GM19467 (cell line): ENCODE measurements around the gene RIT1.
"Not testable (repeated sequence)": the region's sequence is repeated elsewhere in the genome, so short reads cannot be mapped to it uniquely, and the experiment has no call there.

Source experiments
- ATAC-seq: cut with Tn5 transposase; IDR thresholded peaks from one replicate; pipeline ENCODE4 v1.9.1; 2021; ENCODE audit warnings: mild to moderate bottlenecking, moderate library complexity; ENCODE audit not compliant: unreplicated experiment

Gene RIT1

DNA sequence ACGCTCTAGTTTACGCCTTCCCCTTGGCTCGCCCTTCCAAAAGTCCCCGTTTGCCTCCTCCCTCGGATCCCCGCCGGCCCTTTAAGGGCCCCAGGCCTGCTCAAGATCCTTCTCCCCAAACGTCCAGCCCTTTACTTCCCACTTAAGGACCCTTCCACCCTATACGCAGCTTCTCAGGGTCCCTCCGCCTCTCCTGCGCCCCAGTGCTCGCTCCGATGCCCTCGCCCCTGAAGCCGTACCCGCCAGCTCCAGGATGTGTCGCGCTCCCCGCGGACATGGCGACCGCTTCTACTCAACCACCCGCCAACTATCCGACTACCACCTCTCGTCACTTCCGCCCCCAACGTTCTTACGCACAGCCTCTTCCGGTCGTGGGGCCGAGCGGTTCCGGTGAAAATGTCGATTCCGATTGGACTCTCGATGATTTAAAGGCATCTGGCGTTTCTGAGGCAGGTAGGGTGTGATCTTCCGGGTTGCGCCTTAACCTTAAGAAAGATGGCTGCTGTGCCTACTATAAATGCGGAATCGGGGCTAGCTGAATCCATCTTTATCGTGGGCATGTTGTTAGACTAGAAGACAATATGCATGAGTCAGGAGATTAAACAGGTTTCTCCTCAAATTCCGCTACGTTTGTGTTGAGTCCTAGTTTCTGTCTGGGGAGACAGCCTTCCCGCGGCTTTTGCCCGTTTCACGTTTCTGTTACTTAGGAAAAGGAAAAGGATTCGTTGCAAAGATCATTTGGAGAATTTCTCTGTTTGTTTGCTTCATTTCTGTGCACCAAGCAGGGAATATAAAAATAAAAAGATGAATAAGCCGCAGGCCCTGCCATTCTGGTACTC, 23.2 kb upstream of the RIT1 start, which contains the start of gene KHDC4:
TSS of gene KHDC4 (minus strand) at position 317 of the 839 bp plus-strand sequence. CDS start at position 277, 40 bp downstream.
- ATAC-seq, result peak; percentile 83

DNA sequence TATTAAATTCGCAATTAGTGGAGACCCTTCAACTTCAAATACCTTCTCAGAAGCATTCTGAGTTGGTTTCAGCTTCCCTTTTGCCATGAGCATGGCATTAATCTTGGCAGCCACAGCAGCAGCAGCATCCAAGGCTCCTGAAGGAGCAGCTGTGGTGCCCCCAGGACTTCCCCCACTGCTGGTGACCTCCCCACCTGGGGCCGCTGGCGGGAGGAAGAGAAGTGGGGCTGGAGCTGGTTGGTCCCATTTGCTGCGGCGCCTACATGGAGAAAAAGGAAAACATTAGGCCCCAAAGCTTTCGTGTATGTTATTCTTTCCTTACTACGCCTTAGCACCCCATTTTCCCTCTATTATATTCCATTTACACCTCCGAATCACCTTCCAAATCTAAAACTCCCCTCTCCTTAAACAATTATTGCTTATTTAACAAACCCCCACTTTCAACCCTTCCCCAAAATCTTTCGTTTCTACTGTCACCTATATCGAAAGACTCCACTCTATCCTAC, 22.5 kb upstream of the RIT1 start:
- ATAC-seq, result no peak

DNA sequence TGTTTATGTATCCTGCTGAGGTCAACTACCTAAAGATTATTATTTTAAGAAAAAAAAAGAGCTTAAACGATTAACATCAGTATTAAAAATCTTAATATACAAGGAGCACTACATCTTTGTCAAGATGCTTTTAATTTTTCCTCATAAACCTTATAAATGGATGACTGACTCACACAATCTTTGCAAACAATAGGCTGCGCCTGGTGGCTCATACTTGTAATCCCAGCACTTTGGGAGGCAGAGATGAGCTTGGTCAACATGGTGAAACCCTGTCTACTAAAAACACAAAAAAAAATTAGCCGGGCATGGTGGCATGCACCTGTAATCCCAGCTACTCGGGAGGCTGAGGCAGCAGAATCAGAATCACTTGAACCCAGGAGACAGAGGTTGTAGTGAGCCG, 21.3 kb upstream of the RIT1 start:
- ATAC-seq, result no peak

DNA sequence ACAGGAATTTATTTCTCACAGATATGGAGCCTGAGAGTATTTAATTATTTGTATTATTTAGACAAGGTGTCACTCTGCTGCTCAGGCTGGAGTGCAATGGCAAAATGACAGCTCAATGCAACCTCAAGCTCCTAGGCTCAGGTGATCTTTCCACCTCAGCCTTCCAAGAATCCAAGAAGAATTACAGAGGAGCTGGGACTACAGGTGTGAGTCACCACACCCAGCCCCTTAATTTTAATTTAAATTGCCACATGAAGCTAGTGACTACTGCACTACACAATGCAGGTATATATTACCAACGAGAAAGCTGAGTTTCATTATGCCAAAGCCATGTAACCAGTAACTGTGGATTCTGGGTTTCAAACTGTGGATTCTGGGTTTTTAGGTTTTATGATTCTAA, 20.9 kb upstream of the RIT1 start:
- ATAC-seq, result no peak

DNA sequence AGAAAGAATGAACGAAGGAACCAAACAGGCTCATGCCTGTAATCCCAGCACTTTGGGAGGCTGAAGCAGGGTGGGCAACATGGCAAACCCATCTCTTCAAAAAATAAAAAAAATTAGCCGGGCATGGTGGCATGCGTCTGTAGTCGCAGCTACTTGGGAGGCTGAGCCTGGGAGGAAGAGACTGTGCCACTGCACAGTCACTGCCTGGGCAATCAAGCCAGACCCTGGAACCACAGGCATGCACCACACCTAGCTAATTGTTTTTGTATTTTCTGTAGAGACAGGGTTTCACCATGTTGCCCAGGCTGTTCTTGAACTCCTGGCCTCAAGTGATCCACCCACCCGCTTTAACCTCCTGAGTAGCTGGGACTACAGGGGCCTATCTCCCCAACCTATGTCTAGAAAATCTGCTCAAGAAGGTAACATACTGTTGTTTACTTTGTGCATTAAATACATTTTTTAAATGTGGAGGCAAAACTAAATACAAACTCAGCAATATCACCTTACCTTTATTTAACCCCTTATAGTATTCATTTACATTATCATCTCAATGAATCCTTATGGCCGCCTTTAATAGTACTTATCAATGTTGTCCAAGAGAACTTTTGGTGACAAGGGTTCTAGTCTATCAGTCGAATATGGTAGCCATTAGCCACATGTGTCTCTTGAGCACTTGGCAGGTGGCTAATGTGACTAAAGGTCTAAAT, 20.3 kb upstream of the RIT1 start:
- ATAC-seq, result no peak

DNA sequence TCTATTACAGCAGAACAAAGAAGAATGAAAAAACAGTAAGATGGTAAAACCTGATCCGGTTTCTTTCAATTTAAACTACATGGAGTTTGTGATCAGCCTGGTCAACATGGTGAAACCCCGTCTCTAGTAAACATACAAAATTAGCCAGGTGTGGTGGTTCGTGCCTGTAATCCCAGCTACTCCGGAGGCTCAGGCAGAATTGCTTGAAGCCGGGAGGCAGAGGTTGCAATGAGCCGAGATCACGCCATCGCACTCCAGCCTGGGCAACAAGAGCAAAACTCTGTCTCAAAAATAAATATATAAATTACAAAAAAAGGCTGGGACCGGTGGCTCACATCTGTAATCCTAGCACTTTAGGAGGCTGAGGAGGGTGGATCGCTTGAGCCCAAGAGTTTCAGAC, 19.6 kb upstream of the RIT1 start:
- ATAC-seq, result not testable (repeated sequence)

DNA sequence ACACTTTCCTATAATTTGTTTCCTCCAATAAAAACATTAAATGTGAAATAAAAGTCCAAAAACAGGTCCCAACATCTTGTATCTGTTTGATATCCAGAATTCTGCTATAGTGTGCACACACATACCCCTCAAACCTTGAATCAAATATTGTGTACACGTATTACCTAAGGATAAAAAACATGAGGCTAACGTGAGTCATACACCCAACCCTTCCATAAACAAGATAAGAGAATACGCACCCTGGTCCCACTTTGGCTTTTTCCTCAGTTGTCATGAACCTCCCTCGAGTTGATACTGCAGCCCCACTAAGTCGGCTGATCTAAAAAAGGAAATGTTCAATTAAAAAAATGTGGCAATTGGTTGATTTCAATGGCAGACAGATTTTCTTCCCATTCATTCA, 17.9 kb upstream of the RIT1 start:
- ATAC-seq, result no peak

DNA sequence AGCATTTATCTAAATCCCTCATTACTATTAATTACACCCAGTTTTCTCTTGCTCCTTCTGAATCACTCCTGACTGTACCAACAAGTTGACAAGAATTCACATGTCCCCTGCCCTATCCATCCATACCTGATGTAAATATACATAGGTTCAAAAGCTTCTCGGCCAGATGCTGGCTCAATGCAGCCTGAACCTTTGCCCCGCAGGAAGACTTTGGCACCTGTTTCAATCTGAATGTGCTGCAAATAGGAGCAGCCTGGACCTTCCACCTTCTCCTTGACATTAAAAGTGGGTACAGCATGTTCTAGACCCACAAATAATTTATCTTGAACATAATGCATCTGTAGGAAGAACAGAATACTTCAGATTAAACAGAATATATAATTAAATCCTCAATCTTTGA, 14.4 kb upstream of the RIT1 start:
- ATAC-seq, result no peak

DNA sequence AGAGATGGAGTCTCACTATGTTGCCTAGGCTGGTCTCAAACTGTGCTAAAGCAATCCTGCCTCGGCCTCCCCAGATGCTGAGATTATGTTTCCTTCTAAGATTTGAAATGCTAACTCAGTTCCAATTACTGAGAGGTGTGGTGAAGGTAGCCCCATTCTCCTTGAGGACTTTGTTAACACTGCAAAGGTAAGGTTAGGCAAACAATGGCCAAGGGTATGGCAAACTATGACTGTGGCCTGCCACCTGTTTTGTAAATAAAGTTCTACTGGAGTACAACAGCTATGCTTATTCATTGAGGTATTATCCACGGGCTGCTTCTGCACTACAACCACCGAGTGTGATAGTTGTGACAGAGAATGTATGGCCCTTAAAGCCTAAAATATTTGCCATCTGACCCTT, 9.6 kb upstream of the RIT1 start:
- no peak for ATAC-seq

DNA sequence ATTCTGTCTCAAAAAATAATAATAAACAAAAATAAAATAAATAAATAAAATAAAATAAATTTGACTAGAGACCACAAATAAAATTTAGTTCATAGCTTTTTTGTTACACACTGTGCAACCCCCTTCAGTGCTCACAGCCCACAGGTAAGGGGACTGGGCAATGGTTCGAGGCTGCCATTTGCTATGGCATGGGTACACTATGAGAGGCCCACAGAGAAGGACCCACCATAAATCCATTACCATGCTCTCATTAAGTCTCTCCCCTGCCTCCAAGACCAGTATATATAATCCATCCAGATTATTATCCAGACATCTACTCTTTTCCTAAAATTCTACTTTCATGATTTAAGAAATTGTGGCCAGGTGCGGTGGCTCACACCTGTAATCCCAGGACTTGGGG, 8.7 kb upstream of the RIT1 start:
- ATAC-seq, result no peak

DNA sequence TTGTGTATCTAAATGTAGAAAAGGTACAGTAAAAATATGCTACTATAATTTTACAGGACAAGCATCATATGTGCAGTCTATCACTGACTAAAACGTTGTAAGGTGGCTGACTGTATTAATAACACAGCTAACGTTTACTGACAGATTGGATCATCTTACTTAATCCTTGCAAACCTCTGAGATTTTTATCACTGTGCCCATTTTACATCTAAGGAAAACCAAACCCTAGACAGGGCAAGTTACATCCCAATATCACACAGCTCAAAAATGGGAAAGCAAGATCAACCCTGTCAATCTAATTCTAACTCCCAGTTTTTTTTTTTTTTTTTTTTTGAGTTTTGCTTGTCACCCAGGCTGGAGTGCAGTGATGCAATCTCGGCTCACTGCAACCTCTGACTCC, 7.5 kb upstream of the RIT1 start:
- no peak for ATAC-seq

DNA sequence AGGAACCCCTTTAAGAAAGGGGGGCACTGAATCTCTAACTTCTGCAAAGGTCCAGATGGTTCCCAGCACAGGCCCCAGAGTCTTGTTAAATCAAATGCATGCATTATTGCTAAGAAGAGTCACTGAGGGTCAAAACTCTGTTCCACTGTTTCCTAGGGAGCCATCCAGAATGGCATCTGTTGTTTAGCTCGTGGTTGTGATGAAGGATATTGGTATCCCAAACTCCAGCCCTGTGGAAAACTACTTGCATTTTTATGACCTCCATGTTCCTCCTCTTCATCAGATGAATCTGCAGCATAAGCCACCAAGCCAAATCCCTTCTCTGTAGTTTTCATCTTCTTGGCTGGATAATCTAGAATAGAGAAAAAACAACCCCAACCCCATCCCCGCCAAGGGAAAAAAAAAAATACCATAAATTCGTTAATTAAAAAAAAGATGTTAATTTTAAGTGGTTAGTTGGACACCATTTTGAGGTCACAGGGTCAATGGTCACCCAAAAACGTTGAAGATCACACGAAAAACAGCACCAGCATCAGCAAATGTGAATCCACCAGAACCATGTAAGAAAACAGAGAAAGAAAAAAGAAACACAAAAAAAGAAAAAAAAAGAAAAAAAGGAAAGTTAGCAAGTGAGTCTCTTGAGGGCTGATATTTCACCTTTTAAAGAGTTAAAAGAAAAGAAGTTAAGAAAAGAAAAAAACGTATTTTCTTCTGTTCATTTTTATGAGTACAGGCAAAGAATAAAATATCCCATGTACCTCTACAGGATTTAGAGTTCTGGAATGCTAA, 3.0 kb upstream of the RIT1 start:
- ATAC-seq, result no peak

DNA sequence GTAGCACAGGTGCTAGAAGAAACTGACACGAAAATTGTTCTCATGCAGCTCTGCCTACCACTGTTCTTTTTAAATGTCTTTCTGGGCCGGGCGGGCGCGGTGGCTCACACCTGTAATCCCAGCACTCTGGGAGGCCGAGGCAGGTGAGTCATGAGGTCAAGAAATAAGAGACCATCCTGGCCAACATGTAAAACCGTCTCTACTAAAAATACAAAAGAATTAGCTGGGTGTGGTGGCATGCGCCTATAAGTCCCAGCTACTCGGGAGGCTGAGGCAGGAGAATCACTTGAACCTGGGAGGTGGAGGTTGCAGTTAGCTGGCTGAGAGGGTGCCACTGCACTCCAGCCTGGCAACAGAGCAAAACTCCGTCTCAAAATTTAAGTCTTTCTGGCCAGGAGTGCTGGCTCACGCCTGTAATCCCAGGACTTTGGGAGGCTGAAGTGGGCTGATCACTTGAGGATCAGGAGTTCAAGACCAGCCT, 947 bp upstream of the RIT1 start:
- no peak for ATAC-seq

DNA sequence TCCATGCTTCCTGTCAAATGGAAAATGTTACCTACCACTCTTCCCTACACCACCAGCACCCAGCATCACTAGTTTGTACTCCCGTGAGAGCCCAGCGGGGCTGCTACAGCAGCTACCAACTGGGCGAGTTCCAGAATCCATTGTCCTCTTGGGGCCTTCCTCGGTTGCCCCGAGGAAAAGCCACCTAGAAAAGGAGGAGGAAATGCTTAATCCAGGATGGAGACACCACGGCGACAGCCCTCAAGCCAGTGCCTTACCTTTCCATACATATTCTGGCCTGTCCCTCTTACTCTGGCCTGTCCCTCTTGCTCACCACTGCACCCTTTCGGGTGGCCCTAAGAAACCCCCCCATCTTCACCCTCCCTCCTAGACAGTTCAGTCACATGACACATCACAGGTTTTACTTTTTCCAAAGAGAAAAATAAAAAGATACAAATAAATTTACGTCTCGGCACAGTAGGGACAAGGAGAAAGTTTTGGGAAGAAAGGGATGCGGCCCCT, 478 bp downstream of the RIT1 start:
- ATAC-seq, result no peak

DNA sequence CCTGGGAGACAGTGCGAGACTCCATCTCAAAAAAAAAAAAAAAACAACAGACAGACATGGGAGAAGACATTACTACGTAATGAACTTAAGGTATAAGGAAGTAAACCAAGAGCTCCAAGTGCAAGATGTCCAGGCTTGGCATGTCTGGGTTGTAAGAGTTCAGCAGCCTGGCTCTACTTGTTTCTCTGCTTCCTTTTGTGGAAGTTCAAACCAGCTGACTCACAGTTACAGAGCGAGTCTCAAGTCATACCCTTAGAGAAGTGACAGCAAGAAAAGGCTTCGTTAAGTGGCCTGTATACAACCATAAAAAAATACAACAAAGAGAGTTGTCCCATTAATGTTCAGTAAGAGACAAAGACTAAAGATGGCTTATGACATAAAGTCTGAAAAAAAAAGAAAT, 1.3 kb downstream of the RIT1 start:
- no peak for ATAC-seq

DNA sequence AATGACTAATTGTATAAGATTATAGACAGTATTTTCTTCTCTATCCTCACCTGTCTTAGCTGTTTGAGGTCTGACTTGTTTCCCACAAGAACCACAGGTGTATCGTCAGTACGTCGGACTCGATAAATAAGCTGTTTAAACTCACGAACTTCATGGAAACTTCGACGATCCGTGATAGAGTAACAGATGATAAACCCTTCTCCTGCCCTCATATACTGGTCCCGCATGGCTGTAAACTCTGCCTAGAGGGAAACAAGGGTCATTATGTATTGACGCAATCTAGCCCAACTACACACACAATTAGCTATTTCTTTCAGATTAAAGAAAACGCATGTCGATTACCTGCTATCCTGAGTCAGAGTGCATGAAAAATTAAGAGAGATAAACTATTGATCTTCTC, 6.9 kb downstream of the RIT1 start:
- ATAC-seq, result no peak

DNA sequence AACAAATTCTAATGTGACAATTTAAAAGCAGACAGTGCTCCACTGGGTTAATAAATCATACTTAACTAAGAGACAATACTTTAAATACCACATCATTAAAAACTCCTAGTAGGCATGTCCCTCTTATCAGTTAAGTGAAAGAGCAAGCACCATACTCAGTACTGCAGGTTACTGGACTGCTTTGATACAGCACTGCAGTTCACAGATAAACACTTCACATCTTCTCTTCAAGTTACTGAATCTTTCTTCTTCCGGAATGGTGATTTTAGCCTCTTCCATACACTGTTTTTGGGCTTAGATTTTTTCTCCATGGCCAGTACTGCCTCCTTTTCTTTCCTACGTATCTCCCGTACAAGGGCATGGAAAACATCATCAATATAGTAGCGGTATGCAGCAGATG, 11.0 kb downstream of the RIT1 start:
- no peak for ATAC-seq

DNA sequence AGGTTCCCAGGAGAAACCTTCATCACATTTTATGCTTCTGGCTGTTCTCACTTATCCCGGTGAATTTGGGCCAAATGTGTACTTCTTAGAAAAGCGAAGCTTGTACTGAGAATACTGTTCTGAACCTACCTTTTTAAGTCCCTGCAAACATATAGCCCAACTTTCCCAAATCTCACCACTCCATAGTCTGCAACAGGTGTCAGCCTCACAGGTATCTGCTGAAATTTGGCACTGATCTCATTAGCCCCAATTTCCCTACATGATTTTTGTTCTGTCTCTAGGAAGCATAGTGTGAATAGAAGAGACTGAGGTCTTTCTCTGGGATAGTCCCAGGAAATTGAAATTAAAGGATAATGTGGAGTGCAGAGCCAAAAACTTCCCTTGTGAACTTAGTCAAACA, 11.5 kb downstream of the RIT1 start:
- no peak for ATAC-seq

DNA sequence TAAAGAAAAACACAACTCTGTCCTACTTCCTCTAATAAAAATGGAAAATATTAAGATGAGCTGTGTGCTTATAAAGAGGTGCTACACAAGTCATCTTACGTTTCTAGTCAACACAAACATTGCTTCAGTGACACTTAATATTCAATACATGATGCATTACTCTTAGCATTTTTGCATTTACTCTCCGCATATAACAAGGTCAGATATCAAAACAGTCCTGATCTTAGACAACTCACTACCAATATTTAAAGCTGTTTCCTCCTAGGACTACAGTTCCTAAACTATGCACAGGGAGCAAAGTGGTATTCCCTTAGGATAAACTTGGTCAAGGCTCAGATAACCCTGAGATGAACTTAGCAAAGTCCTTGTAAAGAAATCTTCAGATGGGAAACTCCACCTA, 12.3 kb downstream of the RIT1 start:
- no peak for ATAC-seq

DNA sequence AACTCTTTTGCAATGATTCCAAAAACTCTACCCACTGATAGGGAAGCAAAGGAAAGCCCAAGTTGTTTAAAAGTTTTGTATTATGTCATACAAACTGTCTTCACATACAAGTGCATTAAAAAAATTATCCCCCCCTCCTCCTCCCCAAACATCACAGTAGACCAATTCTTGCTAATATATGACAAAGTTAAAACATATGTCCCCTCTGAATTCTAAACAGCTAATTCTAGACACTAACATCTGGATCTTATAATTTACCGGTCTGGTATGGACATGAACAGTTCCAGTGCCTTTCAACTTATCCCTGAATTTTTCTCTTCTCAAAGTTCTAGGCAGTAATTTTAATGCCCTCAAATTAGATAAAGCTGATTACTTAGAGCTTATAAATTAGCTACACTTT, 13.4 kb downstream of the RIT1 start:
- ATAC-seq, result no peak

DNA sequence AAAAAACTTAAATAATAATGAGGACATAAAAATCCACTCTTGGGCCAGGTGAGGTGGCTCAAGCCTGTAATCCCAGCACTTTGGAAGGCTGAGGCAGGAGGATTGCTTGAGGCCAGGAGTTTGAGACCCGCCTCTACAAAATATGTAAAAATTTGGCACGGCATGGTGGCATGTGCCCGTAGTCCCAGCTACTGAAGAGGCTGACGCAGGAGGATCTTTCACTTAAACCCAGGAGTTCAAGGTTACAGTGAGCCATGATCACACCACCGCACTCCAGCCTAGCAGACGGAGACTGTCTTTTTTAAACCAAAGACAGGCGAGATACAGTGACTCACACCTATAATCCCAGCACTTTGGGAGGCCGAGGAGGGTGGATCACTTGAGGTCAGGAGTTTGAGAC, 14.7 kb downstream of the RIT1 start:
- ATAC-seq, result not testable (repeated sequence)
